ENCODE data around the gene SUMF1.

The SUMF1 gene

GRCh38 chr3:4494895-4495264 is 27.8 kb upstream of the SUMF1 start:
- no peak for ATAC-seq
- TF ChIP-seq POU6F1 (CRISPR knock-in tag; IDR thresholded peaks at IDR 0.05; ENCODE audit: borderline replicate concordance, low read depth): no peak
- TF ChIP-seq ZNF565 (CRISPR knock-in tag; conservative IDR thresholded peaks at IDR 0.05; ENCODE audit: low read depth): no peak
- TF ChIP-seq SNAI2 (CRISPR knock-in tag; IDR thresholded peaks at IDR 0.05): no peak
- no peak for TF ChIP-seq TOX (CRISPR knock-in tag; IDR thresholded peaks at IDR 0.05; ENCODE audit: borderline replicate concordance)
- TF ChIP-seq ZFP3 (CRISPR knock-in tag; IDR thresholded peaks at IDR 0.05): no peak
- no peak for TF ChIP-seq ZNF70 (CRISPR knock-in tag; IDR thresholded peaks at IDR 0.05)
- TF ChIP-seq, protein P1, sequence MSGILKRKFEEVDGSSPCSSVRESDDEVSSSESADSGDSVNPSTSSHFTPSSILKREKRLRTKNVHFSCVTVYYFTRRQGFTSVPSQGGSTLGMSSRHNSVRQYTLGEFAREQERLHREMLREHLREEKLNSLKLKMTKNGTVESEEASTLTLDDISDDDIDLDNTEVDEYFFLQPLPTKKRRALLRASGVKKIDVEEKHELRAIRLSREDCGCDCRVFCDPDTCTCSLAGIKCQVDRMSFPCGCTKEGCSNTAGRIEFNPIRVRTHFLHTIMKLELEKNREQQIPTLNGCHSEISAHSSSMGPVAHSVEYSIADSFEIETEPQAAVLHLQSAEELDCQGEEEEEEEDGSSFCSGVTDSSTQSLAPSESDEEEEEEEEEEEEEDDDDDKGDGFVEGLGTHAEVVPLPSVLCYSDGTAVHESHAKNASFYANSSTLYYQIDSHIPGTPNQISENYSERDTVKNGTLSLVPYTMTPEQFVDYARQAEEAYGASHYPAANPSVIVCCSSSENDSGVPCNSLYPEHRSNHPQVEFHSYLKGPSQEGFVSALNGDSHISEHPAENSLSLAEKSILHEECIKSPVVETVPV (CRISPR knock-in tag; IDR thresholded peaks at IDR 0.05): no peak
- no peak for TF ChIP-seq TCF4 (CRISPR knock-in tag; IDR thresholded peaks at IDR 0.05; ENCODE audit: borderline replicate concordance)
- TF ChIP-seq ESRRG (CRISPR knock-in tag; IDR thresholded peaks at IDR 0.05): no peak
- no peak for TF ChIP-seq BACH2 (CRISPR knock-in tag; IDR thresholded peaks at IDR 0.05; ENCODE audit: borderline replicate concordance)
- TF ChIP-seq CSDC2 (CRISPR knock-in tag; IDR thresholded peaks at IDR 0.05): no peak

GRCh38 chr3:4493941-4494894 is 27.1 kb upstream of the SUMF1 start:
- TF ChIP-seq TSHZ2 (CRISPR knock-in tag; IDR thresholded peaks at IDR 0.05) (no peak), ARNTL (CRISPR knock-in tag; IDR thresholded peaks at IDR 0.05; ENCODE audit: borderline replicate concordance, low read depth) (no peak), POU6F1 (CRISPR knock-in tag; IDR thresholded peaks at IDR 0.05; ENCODE audit: borderline replicate concordance, low read depth) (no peak), ZNF8 (CRISPR knock-in tag; IDR thresholded peaks at IDR 0.05) (no peak), BACH2 (CRISPR knock-in tag; IDR thresholded peaks at IDR 0.05; ENCODE audit: borderline replicate concordance) (no peak), TOX (CRISPR knock-in tag; IDR thresholded peaks at IDR 0.05; ENCODE audit: borderline replicate concordance) (no peak), OSR1 (CRISPR knock-in tag; IDR thresholded peaks at IDR 0.05) (no peak), ZNF565 (CRISPR knock-in tag; conservative IDR thresholded peaks at IDR 0.05; ENCODE audit: low read depth) (no peak), ZNF70 (CRISPR knock-in tag; IDR thresholded peaks at IDR 0.05) (no peak), ISL1 (CRISPR knock-in tag; IDR thresholded peaks at IDR 0.05) (no peak), ZC3H10 (CRISPR knock-in tag; IDR thresholded peaks at IDR 0.05) (no peak), PATZ1 (CRISPR knock-in tag; IDR thresholded peaks at IDR 0.05; ENCODE audit: borderline replicate concordance) (no peak), ZFP30 (CRISPR knock-in tag; IDR thresholded peaks at IDR 0.05) (no peak), RARB (CRISPR knock-in tag; IDR thresholded peaks at IDR 0.05) (no peak), CSDC2 (CRISPR knock-in tag; IDR thresholded peaks at IDR 0.05) (no peak), SNAI2 (CRISPR knock-in tag; IDR thresholded peaks at IDR 0.05) (no peak), TCF4 (CRISPR knock-in tag; IDR thresholded peaks at IDR 0.05; ENCODE audit: borderline replicate concordance) (no peak), GLIS3 (CRISPR knock-in tag; IDR thresholded peaks at IDR 0.05) (no peak), ESRRG (CRISPR knock-in tag; IDR thresholded peaks at IDR 0.05) (no peak), PPARA (CRISPR knock-in tag; IDR thresholded peaks at IDR 0.05; ENCODE audit: borderline replicate concordance) (no peak)
- peak; percentile 36 for ATAC-seq
